Prostate gland (tissue), 2 donors: ENCODE measurements around the gene TDRD1. TPM values are rescaled to one million over a fixed set of nuclear protein-coding genes. Genes with fewer than 3 reads are reported as not detected.

Experiments
- DNase-seq: peaks from one replicate; pipeline ENCODE4 v3.0.0-alpha.2; 2019; ENCODE audit warnings: low spot score
- H3K27ac ChIP-seq, 2 donors: fragments of 200-600 bp; sonication (generic); 2 replicates each; pipeline ENCODE4 v1.5.1; 2017 to 2019
- H3K27me3 ChIP-seq: fragments of 200-600 bp; sonication (generic); replicated peaks from 2 replicates; pipeline ENCODE4 v1.5.1; 2019; ENCODE audit not compliant: insufficient read depth
- H3K36me3 ChIP-seq, 2 donors: fragments of 200-600 bp; sonication (generic); 1 replicate in 1 of 2; 2 replicates in 1 of 2; pipeline versions ENCODE4 v1.5.1 to v1.8.1; 2017 to 2019
- H3K4me1 ChIP-seq: fragments of 200-600 bp; sonication (generic); replicated peaks from 2 replicates; pipeline ENCODE4 v1.5.1; 2019
- H3K4me3 ChIP-seq, 2 donors: fragments of 200-600 bp; sonication (generic); 2 replicates each; pipeline ENCODE4 v1.5.1; 2017 to 2019
- H3K9me3 ChIP-seq: fragments of 200-600 bp; sonication (generic); 2 replicates; pipeline ENCODE4 v1.5.1; 2017
- POLR2A ChIP-seq: fragments of 450-650 bp; IDR thresholded peaks from one replicate; pipeline ENCODE4 v1.6.1; 2016; ENCODE audit warnings: antibody characterized with exemption, mild to moderate bottlenecking
- POLR2AphosphoS5 ChIP-seq: sonication (generic); formaldehyde crosslinking; IDR thresholded peaks from one replicate; pipeline ENCODE4 v1.6.1; 2017; ENCODE audit warnings: antibody characterized with exemption
- WGBS: methylation state at CpG from one replicate; pipeline ENCODE4 v1.1.5; 2018; 5-methylcytosine and 5-hydroxymethylcytosine counted together
- intact Hi-C: fragments of 100-400 bp; cut with DNase I; formaldehyde crosslinking; loops from one replicate; pipeline ENCODE4 v1.14.2; 2022
- total RNA-seq, 2 donors: library from RNA; depleted of rRNA; stranded (reverse); fragments of >200 nt; gene quantifications; one replicate each; pipeline ENCODE4 v1.1.0, GENCODE V29; 2016
- TF ChIP-seq, protein P1 (sequence below), 4 experiments: fragments of 200-600 bp in 2 of 4; fragments of 450-650 bp in 2 of 4; sonication (generic) in 2 of 4; IDR thresholded peaks; 1 replicate in 3 of 4; 2 replicates in 1 of 4; pipeline ENCODE4 v1.5.1; 2016 to 2019; ENCODE audit warnings: antibody characterized with exemption in 4 of 4, mild to moderate bottlenecking in 2 of 4, moderate library complexity in 2 of 4

Gene TDRD1
- total RNA-seq, 2 donors from 2014 or later, result 16.0 TPM; not detected in 1

DNA sequence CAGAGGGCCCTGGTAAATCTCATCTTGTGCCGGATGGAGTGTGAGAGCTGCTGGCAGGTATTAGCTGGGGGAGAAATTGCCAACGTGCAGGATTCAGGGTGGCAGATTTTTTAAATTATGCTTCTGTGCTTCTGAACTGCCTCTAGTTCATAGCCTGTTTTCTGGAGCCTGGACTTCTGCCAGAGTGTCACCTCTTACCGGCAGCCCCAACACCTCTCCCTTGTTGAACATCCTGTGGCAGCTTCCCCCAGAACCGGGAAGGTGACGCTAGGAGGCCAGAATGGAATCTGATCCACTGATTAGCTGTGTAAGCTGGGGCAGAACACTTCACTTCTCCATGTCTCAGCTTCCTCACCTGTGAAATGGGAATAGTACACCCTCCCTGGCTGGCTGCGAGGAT lies 65.0 kb downstream of the TDRD1 start:
- Histone ChIP-seq H3K4me1 (no peaks in the 10 kb centered on the region), H3K36me3 (no peaks in the 10 kb centered on the region), H3K27ac (peak overlapping the region in 1 of 2 donors; percentile 0), H3K9me3 (no peaks in the 10 kb centered on the region), H3K27me3 (no peaks in the 10 kb centered on the region), H3K4me3 (no peak overlapping the region)
- intact Hi-C loops, result no loop called here
- peak; percentile 29 for DNase-seq
- TF ChIP-seq, protein P1, sequence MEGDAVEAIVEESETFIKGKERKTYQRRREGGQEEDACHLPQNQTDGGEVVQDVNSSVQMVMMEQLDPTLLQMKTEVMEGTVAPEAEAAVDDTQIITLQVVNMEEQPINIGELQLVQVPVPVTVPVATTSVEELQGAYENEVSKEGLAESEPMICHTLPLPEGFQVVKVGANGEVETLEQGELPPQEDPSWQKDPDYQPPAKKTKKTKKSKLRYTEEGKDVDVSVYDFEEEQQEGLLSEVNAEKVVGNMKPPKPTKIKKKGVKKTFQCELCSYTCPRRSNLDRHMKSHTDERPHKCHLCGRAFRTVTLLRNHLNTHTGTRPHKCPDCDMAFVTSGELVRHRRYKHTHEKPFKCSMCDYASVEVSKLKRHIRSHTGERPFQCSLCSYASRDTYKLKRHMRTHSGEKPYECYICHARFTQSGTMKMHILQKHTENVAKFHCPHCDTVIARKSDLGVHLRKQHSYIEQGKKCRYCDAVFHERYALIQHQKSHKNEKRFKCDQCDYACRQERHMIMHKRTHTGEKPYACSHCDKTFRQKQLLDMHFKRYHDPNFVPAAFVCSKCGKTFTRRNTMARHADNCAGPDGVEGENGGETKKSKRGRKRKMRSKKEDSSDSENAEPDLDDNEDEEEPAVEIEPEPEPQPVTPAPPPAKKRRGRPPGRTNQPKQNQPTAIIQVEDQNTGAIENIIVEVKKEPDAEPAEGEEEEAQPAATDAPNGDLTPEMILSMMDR (IDR thresholded peaks at IDR 0.05), result no peak
- TF ChIP-seq POLR2AphosphoS5 (no peak), POLR2A (no peak)
- 25% methylated on average over 6 of the region's 6 CpGs for WGBS

DNA sequence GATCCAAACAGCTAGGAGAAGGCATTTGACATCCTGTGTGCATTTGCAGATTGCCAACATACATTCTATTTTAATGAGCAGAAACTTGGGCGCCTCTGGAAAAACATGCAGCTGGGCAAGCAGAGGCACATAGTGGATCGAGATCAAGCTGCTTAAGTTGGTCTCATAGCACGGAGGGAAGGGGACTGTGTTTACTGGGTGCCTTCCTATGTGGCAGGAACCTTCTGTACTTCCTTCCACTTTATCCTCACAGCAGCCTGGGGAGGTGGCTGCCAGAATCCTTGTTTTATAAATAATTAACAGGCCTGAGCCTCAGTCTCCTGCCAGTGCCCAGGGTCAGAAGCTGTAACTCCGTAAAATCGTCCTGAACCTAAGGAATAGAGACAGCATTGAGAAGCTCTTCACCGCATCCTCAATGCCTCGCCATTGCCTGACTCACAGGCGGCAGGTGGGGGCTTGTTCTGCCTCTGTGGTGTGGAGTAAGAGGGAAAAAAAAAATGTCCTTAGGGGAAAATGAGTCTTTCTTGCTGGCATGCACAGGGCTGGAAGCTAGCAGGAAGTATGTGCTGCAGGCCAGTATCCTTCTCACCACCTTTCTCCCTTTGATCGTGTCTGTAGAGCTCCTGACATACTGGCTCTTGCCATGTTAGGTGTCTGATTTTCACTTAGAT lies 66.1 kb downstream of the TDRD1 start:
- TF ChIP-seq, protein P1 (IDR thresholded peaks at IDR 0.05), result no peak
- no peak for TF ChIP-seq POLR2AphosphoS5
- no peak for TF ChIP-seq POLR2A
- Histone ChIP-seq H3K27me3 (no peaks in the 10 kb centered on the region), H3K27ac (peak overlapping the region; percentile 10 to 11), H3K4me3 (no peak overlapping the region), H3K4me1 (no peaks in the 10 kb centered on the region), H3K9me3 (no peaks in the 10 kb centered on the region), H3K36me3 (no peaks in the 10 kb centered on the region)
- intact Hi-C loops, result no loop called here
- WGBS, result 27% methylated on average over 9 of the region's 9 CpGs
- peak; percentile 72 for DNase-seq

DNA sequence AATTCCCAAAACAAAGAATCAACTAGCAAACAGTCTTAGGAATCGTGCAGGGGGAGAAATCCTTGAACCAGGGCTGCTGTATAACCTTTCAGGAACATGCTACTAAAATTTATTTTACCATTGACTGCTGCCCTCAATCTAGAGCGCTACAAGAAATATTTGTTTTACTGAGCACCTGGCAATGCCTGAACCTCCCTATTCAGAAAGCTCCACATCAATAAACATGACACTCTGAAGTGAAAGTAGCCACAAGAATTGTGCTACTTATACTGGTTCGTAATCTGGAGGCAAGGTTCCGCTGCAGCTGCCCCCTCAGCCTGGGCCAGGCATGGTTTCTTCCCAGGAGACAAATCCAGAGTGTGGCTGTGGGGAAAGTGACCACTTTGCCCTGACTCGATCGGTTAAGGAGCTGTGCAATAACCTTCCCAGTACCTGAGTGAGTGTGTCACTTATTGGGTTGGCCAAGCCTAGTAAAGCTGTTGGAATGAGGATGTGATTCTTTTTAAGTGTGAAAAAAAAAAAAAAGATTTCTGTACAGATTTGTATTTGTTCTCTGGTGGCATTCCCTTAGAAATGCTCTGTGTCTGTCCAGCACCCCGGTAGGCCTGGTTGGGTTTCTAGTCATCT lies 67.6 kb downstream of the TDRD1 start:
- Histone ChIP-seq H3K4me3 (no peak overlapping the region), H3K4me1 (no peaks in the 10 kb centered on the region), H3K36me3 (no peaks in the 10 kb centered on the region), H3K27ac (peak overlapping the region in 1 of 2 donors; percentile 59), H3K27me3 (no peaks in the 10 kb centered on the region), H3K9me3 (no peaks in the 10 kb centered on the region)
- intact Hi-C loops, result no loop called here
- WGBS, result 43% methylated on average over 7 of the region's 7 CpGs
- TF ChIP-seq POLR2A (no peak), POLR2AphosphoS5 (peak; percentile 46)
- TF ChIP-seq, protein P1 (IDR thresholded peaks at IDR 0.05), result no peak
- peak; percentile 23 for DNase-seq

DNA sequence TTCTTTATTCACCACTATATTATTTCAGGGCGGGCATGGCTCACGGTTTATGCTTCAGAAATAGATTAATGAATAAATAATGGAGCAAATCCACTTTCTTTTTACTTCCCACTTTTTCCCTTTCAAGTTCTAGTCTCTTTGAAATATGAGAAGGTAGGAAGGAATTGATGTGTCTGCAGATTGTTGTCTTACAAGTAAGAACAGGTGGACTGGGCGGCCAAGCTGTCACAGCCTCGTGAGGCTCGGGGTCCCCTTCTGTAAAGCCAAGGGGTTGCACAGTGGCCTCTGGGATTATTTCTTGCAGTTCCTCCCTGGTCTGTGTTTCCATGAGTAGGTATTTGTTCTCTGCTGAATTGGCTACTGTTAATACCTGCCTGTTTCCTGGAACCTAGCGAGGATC lies 71.1 kb downstream of the TDRD1 start:
- intact Hi-C loops, result no loop called here

More for the DNA sequence above, 71.1 kb downstream of the TDRD1 start:
- no peak for DNase-seq
- Histone ChIP-seq H3K4me3 (no peak overlapping the region), H3K9me3 (no peaks in the 10 kb centered on the region), H3K27me3 (no peaks in the 10 kb centered on the region), H3K4me1 (no peaks in the 10 kb centered on the region), H3K27ac (no peak overlapping the region), H3K36me3 (no peaks in the 10 kb centered on the region)
- WGBS, result 61% methylated on average over 6 of the region's 6 CpGs
- TF ChIP-seq, protein P1 (IDR thresholded peaks at IDR 0.05), result no peak
- TF ChIP-seq POLR2A (no peak), POLR2AphosphoS5 (no peak)
